ENCODE data around the gene PPIL4.

The PPIL4 gene

DNA sequence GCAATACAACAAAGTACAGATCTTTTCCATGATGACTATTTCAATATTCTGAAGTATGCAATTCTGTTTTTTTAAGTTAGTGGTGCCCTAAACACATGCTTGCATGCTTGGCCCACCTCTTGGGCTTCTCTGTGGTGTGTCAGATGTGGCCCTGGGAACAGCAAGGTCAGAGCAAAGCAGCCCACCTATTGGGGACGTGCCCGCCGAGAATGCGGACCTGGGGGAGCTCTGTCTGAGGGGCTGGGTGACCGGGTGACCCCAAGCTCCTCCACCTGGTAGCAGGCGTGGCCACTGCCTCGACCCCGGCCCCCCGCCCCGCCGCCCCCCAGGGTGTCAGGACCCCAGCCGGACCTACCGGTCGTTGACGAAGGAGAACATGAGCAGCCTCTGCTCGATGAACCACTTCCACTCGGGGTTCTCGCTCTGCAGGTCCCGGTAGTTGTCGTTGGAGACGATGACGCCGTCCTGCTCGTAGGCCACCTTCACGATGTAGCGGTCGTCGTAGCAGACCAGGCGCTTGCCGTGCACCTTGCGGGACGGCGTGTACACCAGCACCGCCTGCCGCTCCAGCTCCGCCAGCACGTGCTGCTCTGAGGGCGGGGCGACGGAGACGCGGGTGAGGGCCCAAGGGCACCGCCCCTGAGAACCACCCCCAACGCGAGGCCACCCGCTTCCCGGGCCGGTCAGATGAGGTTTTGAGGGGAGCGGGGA lies 89.4 kb downstream of the PPIL4 start:
- FAIRE-seq = no peak

DNA sequence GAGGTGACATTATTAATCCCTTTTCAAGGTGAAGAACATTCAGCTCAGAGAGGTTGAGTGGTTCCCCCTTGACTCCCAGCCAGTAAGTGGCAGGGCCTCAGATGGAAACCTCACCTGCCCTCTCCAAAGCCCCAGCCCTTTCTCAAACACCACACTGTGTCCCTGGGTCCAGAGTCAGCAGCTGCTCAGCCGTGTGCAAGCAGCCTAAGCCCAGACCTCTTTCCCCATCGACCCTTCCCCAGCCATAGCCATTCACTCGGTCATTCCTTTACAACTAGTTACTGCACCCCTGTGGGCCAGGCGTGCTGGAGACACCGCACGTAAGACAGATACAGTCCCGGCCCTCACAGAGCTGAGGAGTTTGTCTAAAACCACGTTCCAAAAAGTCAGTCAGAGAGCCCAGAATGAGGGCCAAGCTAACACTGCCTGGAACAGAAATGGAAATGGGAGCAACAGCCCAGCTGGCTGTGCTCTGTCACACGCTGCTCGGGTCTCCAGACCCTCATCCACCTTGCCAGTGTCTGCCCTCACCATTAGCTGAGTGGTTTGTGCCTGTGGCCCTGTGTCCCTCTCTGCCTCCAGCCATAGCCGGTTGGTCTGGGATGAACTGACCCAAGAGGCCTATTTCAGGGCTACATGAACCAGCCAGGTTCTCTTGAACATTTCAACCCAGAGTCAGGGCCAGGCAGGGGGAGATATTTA lies 90.7 kb downstream of the PPIL4 start:
- FAIRE-seq = no peak

Data from colon (tissue), 2 donors.